K562 (cell line): Measurements from ENCODE around the gene DHRS13. TPM values are rescaled to one million over a fixed set of nuclear protein-coding genes. Genes with fewer than 3 reads are reported as not detected.
A peak's percentile ranks its signal among the peaks of the same experiment; 100 is the strongest.

Source experiments
- CREB5 ChIP-seq: fragments of 250-450 bp; sonication (Bioruptor Pico); IDR thresholded peaks from 2 replicates; pipeline ENCODE4 v1.5.0; 2020; ENCODE audit warnings: mild to moderate bottlenecking
- DIDO1 ChIP-seq: fragments of 450-650 bp; IDR thresholded peaks from 2 replicates; pipeline ENCODE4 v1.6.1; 2016; ENCODE audit warnings: low read depth, missing biosample characterization, missing genetic modification characterization
- ETS2 ChIP-seq: IDR thresholded peaks from 2 replicates; pipeline ENCODE4 v1.6.1; 2016; ENCODE audit warnings: borderline replicate concordance, missing genetic modification characterization, mild to moderate bottlenecking, moderate library complexity, missing compliant biosample characterization; ENCODE audit not compliant: poor library complexity, severe bottlenecking
- HDAC1 ChIP-seq, 2 experiments: fragments of 450-650 bp; IDR thresholded peaks; 2 replicates each; pipeline ENCODE4 v1.6.1; 2016 to 2017; ENCODE audit warnings: inconsistent platforms in 1 of 2, mild to moderate bottlenecking in 1 of 2, moderate library complexity in 1 of 2
- HMGXB4 ChIP-seq: sonication (generic); formaldehyde crosslinking; IDR thresholded peaks from 2 replicates; pipeline ENCODE4 v1.8.1; 2023; ENCODE audit warnings: mild to moderate bottlenecking, missing genetic modification reagents
- HNRNPUL1 ChIP-seq: fragments of 200-400 bp; formaldehyde crosslinking; IDR thresholded peaks from 2 replicates; pipeline ENCODE4 v1.6.1; 2017; ENCODE audit warnings: low read length
- JUND ChIP-seq, 2 experiments: IDR thresholded peaks; 2 replicates in 1 of 2; 3 replicates in 1 of 2; pipeline ENCODE4 v1.6.1; 2011; ENCODE audit warnings: borderline replicate concordance in 2 of 2, low read depth in 2 of 2, low read length in 2 of 2, improper control_type of control experiment in 1 of 2, missing biosample characterization in 1 of 2, missing genetic modification characterization in 1 of 2, missing genetic modification reagents in 1 of 2
- KAT7 ChIP-seq: sonication (generic); formaldehyde crosslinking; IDR thresholded peaks from 2 replicates; pipeline ENCODE4 v1.8.0; 2022; ENCODE audit warnings: missing genetic modification reagents, mild to moderate bottlenecking, borderline replicate concordance
- LEF1 ChIP-seq: fragments of 450-650 bp; IDR thresholded peaks from 2 replicates; pipeline ENCODE4 v1.6.1; 2016; ENCODE audit warnings: mild to moderate bottlenecking
- NFE2 ChIP-seq: IDR thresholded peaks from 2 replicates; pipeline ENCODE4 v1.6.1; 2014; ENCODE audit warnings: antibody characterized with exemption, low read depth
- NFE2L1 ChIP-seq: fragments of 450-650 bp; IDR thresholded peaks from 2 replicates; pipeline ENCODE4 v1.6.1; 2016; ENCODE audit warnings: missing genetic modification characterization, low read depth, mild to moderate bottlenecking, missing compliant biosample characterization, moderate library complexity, borderline replicate concordance
- SP2 ChIP-seq: IDR thresholded peaks from 2 replicates; pipeline ENCODE4 v1.6.1; 2011; ENCODE audit warnings: mild to moderate bottlenecking, low read depth, low read length, moderate library complexity; ENCODE audit not compliant: poor library complexity, severe bottlenecking; ENCODE audit errors: extremely low read depth
- TCF3 ChIP-seq: sonication (generic); formaldehyde crosslinking; IDR thresholded peaks from 2 replicates; pipeline ENCODE4 v1.4.0; 2020; ENCODE audit warnings: mild to moderate bottlenecking, missing genetic modification reagents
- ZFP36 ChIP-seq: fragments of 150-350 bp; IDR thresholded peaks from 2 replicates; pipeline ENCODE4 v1.6.1; 2018; ENCODE audit warnings: low read length, low read depth; ENCODE audit not compliant: partially characterized antibody
- ZFX ChIP-seq: sonication (generic); formaldehyde crosslinking; IDR thresholded peaks from 2 replicates; pipeline ENCODE4 v1.8.0; 2022; ENCODE audit warnings: mild to moderate bottlenecking, missing genetic modification reagents, moderate library complexity
- ZNF217 ChIP-seq: sonication (generic); formaldehyde crosslinking; IDR thresholded peaks from 2 replicates; pipeline ENCODE4 v1.8.0; 2022; ENCODE audit warnings: mild to moderate bottlenecking, missing genetic modification reagents
- ZNF384 ChIP-seq: IDR thresholded peaks from 2 replicates; pipeline ENCODE4 v1.6.1; 2012; ENCODE audit warnings: low read depth, low read length, improper control_type of control experiment
- ZNF431 ChIP-seq: sonication (generic); formaldehyde crosslinking; IDR thresholded peaks from 2 replicates; pipeline ENCODE4 v1.8.0; 2022; ENCODE audit warnings: mild to moderate bottlenecking, missing genetic modification reagents
- polyA plus RNA-seq, 8 experiments: library from polyadenylated mRNA; depleted of rRNA in 4 of 8; stranded (reverse) in 5 of 8; unstranded in 3 of 8; fragments of >200 nt; fragmentation: Nextera tagmentation in 2 of 8; fragmentation: Illumina TruSeq in 1 of 8; extraction: Ambion mirVana in 2 of 8; extraction: Trizol in 1 of 8; gene quantifications; 2 replicates each; pipeline versions ENCODE4 v1.2.1 to v1.2.3, GENCODE V29; 2011 to 2014; ENCODE audit warnings: inconsistent platforms in 1 of 8, missing spikeins in 1 of 8
- total RNA-seq, 7 experiments: library from RNA; depleted of rRNA in 6 of 7; stranded (reverse); fragments of >200 nt in 6 of 7; fragmentation: Illumina TruSeq in 2 of 7; extraction: Trizol in 2 of 7; gene quantifications; 2 replicates each; pipeline versions ENCODE4 v1.2.1 to v1.2.3, GENCODE V29; 2011 to 2021; ENCODE audit warnings: low replicate concordance in 1 of 7
- TF ChIP-seq, protein P1 (sequence below), 3 experiments: IDR thresholded peaks in 2 of 3; conservative IDR thresholded peaks in 1 of 3; 2 replicates each; pipeline ENCODE4 v1.5.1; 2011 to 2012; ENCODE audit warnings: low read length in 3 of 3, mild to moderate bottlenecking in 3 of 3, control low read depth in 2 of 3, improper control_type of control experiment in 1 of 3, inconsistent platforms in 1 of 3, low read depth in 1 of 3, mixed read lengths in 1 of 3, moderate library complexity in 1 of 3; ENCODE audit not compliant: insufficient read depth in 2 of 3
- TF ChIP-seq, protein P2 (sequence below): fragments of 200-400 bp; formaldehyde crosslinking; IDR thresholded peaks from 2 replicates; pipeline ENCODE4 v1.6.1; 2017; ENCODE audit warnings: mild to moderate bottlenecking, low read depth, low read length, moderate library complexity

Gene DHRS13
- total and polyA plus RNA-seq, 9 of the 15 experiments (the other 6 are each of a cell fraction or from before 2014, with no cell fraction given): 0.32 to 52.3 (median 34.3) TPM; not detected in 1

DNA sequence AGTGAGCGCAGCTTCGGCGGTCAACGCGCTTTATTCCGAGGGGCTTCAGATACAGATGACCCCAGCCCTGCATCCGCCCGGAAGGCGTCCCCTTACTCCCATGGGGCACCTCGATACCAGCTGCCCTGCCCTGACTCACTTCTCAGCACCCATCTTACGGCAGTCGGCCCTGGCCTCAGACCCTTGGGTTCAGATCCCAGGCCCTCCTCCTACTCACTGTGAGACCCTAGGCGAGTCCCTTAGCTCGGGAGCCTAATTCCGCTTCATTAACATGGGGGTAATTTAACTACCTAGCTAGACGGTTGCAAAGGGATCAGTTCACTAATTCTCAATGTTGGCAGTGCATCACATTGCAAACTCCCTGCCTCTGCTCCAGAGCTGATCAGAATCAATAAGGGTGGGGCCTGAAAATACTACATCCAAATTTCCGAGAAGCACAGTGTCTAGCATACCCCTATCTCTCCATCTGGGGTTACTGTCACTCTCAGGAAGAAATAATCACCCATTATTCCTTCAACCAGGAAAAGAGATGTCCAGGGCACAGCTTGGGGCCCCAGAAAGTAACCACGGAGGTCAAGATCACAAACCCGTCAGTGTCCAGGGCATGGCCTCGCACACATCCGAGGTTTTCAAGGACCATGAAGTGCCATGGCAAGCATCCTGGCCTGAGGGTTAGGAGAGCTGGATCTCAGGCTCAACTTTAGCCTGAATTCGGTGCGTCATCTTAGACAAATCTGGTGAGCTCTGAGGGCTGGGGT lies 4.9 kb downstream of the DHRS13 start (continued):
- TF ChIP-seq HNRNPUL1 (no peak), HDAC1 (IDR thresholded peaks at IDR 0.05) (no peak), DIDO1 (tag) (no peak), NFE2 (no peak), ZFP36 (no peak), CREB5 (no peak), JUND (IDR thresholded peaks at IDR 0.05; ENCODE audit: borderline replicate concordance, low read depth, low read length) (no peak), JUND (tag; IDR thresholded peaks at IDR 0.05; ENCODE audit: borderline replicate concordance, low read depth, low read length) (no peak), TCF3 (no peak), HMGXB4 (CRISPR knock-in tag) (peak; percentile 25; the same call in 1 of the 2 replicates), SP2 (no peak), NFE2L1 (tag) (no peak), ZNF431 (no peak), LEF1 (no peak), ZFX (CRISPR knock-in tag) (no peak), KAT7 (peak; percentile 64; the same call in 1 of the 2 replicates), ZNF217 (no peak), ETS2 (tag) (no peak), ZNF384 (no peak)
- TF ChIP-seq, protein P1, sequence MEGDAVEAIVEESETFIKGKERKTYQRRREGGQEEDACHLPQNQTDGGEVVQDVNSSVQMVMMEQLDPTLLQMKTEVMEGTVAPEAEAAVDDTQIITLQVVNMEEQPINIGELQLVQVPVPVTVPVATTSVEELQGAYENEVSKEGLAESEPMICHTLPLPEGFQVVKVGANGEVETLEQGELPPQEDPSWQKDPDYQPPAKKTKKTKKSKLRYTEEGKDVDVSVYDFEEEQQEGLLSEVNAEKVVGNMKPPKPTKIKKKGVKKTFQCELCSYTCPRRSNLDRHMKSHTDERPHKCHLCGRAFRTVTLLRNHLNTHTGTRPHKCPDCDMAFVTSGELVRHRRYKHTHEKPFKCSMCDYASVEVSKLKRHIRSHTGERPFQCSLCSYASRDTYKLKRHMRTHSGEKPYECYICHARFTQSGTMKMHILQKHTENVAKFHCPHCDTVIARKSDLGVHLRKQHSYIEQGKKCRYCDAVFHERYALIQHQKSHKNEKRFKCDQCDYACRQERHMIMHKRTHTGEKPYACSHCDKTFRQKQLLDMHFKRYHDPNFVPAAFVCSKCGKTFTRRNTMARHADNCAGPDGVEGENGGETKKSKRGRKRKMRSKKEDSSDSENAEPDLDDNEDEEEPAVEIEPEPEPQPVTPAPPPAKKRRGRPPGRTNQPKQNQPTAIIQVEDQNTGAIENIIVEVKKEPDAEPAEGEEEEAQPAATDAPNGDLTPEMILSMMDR (IDR thresholded peaks at IDR 0.05 in 2 of 3, conservative IDR thresholded peaks at IDR 0.05 in 1 of 3; ENCODE audit: insufficient read depth in 2 of 3, low read depth in 1 of 3, low read length in 3 of 3): no peak
- TF ChIP-seq, protein P2, sequence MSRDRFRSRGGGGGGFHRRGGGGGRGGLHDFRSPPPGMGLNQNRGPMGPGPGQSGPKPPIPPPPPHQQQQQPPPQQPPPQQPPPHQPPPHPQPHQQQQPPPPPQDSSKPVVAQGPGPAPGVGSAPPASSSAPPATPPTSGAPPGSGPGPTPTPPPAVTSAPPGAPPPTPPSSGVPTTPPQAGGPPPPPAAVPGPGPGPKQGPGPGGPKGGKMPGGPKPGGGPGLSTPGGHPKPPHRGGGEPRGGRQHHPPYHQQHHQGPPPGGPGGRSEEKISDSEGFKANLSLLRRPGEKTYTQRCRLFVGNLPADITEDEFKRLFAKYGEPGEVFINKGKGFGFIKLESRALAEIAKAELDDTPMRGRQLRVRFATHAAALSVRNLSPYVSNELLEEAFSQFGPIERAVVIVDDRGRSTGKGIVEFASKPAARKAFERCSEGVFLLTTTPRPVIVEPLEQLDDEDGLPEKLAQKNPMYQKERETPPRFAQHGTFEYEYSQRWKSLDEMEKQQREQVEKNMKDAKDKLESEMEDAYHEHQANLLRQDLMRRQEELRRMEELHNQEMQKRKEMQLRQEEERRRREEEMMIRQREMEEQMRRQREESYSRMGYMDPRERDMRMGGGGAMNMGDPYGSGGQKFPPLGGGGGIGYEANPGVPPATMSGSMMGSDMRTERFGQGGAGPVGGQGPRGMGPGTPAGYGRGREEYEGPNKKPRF: no peak
